Activated CD4-positive, alpha-beta T cell treated with anti-CD3 and anti-CD28 coated beads, Interleukin-2, amount 10 ng/mL, durations not matched to agents 24 days and 14 days (primary cell): ENCODE measurements around the gene GALNT12. TPM values are rescaled to one million over a fixed set of nuclear protein-coding genes. Genes with fewer than 3 reads are reported as not detected.

Experiments
- DNase-seq: peaks from one replicate; pipeline ENCODE4 v3.0.0; 2022
- H3K27ac Mint-ChIP-seq: one replicate; pipeline ENCODE4 v1.8.0; 2022; ENCODE audit warnings: mild to moderate bottlenecking, mixed read lengths
- H3K27me3 Mint-ChIP-seq: one replicate; pipeline ENCODE4 v1.8.0; 2022; ENCODE audit warnings: mixed read lengths
- H3K36me3 Mint-ChIP-seq: one replicate; pipeline ENCODE4 v1.8.0; 2022; ENCODE audit warnings: low read depth, mild to moderate bottlenecking, mixed read lengths
- H3K4me1 Mint-ChIP-seq: one replicate; pipeline ENCODE4 v1.8.0; 2021; ENCODE audit warnings: mixed read lengths
- H3K4me3 Mint-ChIP-seq: one replicate; pipeline ENCODE4 v1.8.0; 2022; ENCODE audit warnings: mild to moderate bottlenecking, moderate library complexity, mixed read lengths
- H3K9me3 Mint-ChIP-seq: one replicate; pipeline ENCODE4 v1.8.0; 2021; ENCODE audit warnings: mixed read lengths
- intact Hi-C: fragments of 100-400 bp; cut with micrococcal nuclease; formaldehyde crosslinking; loops from one replicate; pipeline ENCODE4 v1.15.1; 2023
- total RNA-seq: library from RNA; stranded (reverse); gene quantifications from 2 replicates; pipeline ENCODE4 v1.2.3, GENCODE V29; 2022

The GALNT12 gene
- total RNA-seq, 1 donor from 2014 or later: 2.8 TPM

DNA sequence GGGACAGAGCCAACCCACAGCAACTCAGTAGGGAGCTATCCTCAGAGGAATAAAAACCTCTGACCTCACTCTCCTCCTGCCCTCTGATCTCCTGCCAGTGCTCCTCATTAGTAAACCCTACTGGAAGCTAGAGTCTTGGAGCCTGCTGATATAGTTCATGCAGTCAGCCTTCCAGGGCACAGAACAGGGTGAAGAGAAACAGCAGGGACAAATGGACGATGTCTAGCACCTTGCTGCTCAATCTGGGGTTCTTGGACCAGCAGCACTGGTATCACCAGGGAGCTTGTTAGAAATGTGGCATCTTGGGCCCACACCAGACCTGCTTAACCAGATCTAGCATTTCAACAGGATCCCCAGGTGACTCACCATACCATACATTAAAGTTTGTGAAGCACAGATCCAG, 5.5 kb upstream of the GALNT12 start:
- H3K9me3 Mint-ChIP-seq: peaks cover 18% of the 10 kb centered on the region
- H3K4me1 Mint-ChIP-seq: peaks cover 5% of the 10 kb centered on the region
- H3K27me3 Mint-ChIP-seq: peaks cover 45% of the 10 kb centered on the region
- no peak for DNase-seq
- H3K27ac Mint-ChIP-seq: no peak overlapping the region
- H3K36me3 Mint-ChIP-seq: peaks cover 3% of the 10 kb centered on the region
- intact Hi-C loops: no loop called here
- H3K4me3 Mint-ChIP-seq: no peak overlapping the region

DNA sequence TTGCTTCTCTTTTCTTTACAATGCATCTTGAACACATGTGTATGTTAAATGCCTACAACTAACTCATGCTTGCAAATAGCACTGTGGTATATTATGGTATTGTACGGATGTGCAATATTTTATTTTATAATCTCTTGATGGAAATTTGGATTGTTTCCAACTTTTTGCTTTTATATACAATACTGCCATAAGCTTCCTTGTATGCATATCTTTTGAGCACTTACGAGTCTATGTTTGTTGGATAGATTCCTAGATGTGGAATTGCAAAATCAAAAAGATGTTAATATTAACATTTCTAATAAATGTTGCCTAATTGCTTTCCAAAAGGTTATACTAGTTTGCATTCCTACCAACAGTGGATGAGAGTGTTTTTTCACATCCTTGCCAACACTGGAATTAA, 3.4 kb upstream of the GALNT12 start:
- Mint-ChIP-seq H3K4me3 (no peak overlapping the region), H3K4me1 (peaks cover 14% of the 10 kb centered on the region), H3K36me3 (no peaks in the 10 kb centered on the region), H3K9me3 (peaks cover under 1% of the 10 kb centered on the region), H3K27me3 (peaks cover 43% of the 10 kb centered on the region), H3K27ac (no peak overlapping the region)
- intact Hi-C loops: no loop called here
- DNase-seq: no peak

- no peaks in the 10 kb centered on the region for H3K9me3 Mint-ChIP-seq
- H3K36me3 Mint-ChIP-seq: no peaks in the 10 kb centered on the region
- H3K27me3 Mint-ChIP-seq: peaks cover 51% of the 10 kb centered on the region
- no peak overlapping the region for H3K4me3 Mint-ChIP-seq
- intact Hi-C loops: loop anchor here (2.0 kb wide), 1 partner anchor 193 kb away; no protein-coding TSS in a partner anchor
- no peak overlapping the region for H3K27ac Mint-ChIP-seq
- no peak for DNase-seq
- peaks cover 20% of the 10 kb centered on the region for H3K4me1 Mint-ChIP-seq
These were observed 1.8 kb upstream of the GALNT12 start for GRCh38 chr9:98805506-98806272.

DNA sequence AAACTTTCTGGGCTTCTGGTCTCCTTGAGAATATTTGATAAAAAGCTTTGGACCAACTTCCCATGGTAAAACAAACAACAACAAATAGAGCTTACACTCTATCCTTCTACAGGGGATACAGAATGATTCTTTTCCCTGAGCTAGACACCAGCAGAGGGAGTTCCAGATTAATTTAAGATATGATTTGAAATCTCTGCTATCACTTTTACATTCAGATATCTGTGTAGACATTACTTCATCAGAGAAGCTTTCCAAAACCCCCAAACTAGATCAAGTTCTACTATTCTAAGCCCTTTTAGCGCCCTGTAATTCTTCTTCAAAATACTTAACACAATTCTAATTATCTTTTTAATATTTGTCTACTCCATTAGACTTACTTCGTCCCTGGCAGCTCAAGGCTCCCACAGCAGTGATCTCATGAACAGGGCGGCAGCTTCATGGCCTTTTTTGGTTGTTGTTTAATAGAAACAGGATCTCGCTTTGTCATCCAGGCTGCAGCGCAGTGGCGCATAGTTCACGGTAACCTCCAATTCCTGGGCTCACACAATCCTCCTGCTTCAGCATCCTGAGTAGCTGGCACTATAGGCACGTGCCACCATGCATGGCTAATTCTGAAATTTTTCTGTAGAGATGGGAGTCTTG, 955 bp upstream of the GALNT12 start:
- H3K36me3 Mint-ChIP-seq: no peaks in the 10 kb centered on the region
- H3K9me3 Mint-ChIP-seq: peaks cover 3% of the 10 kb centered on the region
- no peak overlapping the region for H3K27ac Mint-ChIP-seq
- peaks cover 24% of the 10 kb centered on the region for H3K4me1 Mint-ChIP-seq
- H3K27me3 Mint-ChIP-seq: peaks cover 51% of the 10 kb centered on the region
- intact Hi-C loops: loop anchor here (2.0 kb wide), 1 partner anchor 192 kb away; no protein-coding TSS in a partner anchor
- no peak for DNase-seq
- no peak overlapping the region for H3K4me3 Mint-ChIP-seq

- H3K9me3 Mint-ChIP-seq: peaks cover 3% of the 10 kb centered on the region
- H3K27ac Mint-ChIP-seq: peak overlapping the region; percentile 43
- peaks cover 24% of the 10 kb centered on the region for H3K4me1 Mint-ChIP-seq
- H3K27me3 Mint-ChIP-seq: peaks cover 46% of the 10 kb centered on the region
- H3K36me3 Mint-ChIP-seq: peaks cover under 1% of the 10 kb centered on the region
- H3K4me3 Mint-ChIP-seq: peak overlapping the region; percentile 84
- intact Hi-C loops: loop anchor here (2.0 kb wide), 1 partner anchor 191 kb away; no protein-coding TSS in a partner anchor
- peak; percentile 81 for DNase-seq
These were observed 335 bp downstream of the GALNT12 start for GRCh38 chr9:98807814-98808195.

DNA sequence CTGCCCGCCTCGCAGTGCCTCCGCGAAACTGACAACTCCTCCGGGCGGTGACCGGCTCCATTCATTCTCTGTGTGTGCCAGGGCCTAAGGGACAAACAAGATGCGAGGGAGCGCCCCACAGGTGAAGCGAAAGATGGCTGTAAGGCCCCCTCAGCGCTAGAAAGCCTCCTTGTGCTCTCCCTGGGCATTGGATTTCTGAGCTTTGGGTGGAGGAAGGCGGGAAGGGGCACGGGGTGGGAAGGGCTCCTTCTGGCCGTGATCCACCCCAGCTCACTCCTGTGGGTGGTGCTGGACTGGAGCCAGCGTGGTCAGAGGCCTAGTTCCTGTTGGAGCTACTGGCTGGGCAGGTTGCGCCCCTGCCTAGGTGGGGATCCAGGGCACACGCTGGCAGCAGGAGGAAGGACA, 943 bp downstream of the GALNT12 start:
- peaks cover 3% of the 10 kb centered on the region for H3K36me3 Mint-ChIP-seq
- intact Hi-C loops: no loop called here
- H3K27ac Mint-ChIP-seq: no peak overlapping the region
- H3K4me1 Mint-ChIP-seq: peaks cover 24% of the 10 kb centered on the region
- peak overlapping the region; percentile 84 for H3K4me3 Mint-ChIP-seq
- DNase-seq: peak; percentile 61
- H3K9me3 Mint-ChIP-seq: peaks cover 3% of the 10 kb centered on the region
- peaks cover 44% of the 10 kb centered on the region for H3K27me3 Mint-ChIP-seq

GRCh38 chr9:98808875-98809274, 1.4 kb downstream of the GALNT12 start:
- H3K9me3 Mint-ChIP-seq: peaks cover 3% of the 10 kb centered on the region
- H3K27me3 Mint-ChIP-seq: peaks cover 43% of the 10 kb centered on the region
- H3K4me3 Mint-ChIP-seq: peak overlapping the region; percentile 84
- DNase-seq: no peak
- intact Hi-C loops: no loop called here
- H3K27ac Mint-ChIP-seq: no peak overlapping the region
- H3K4me1 Mint-ChIP-seq: peaks cover 24% of the 10 kb centered on the region
- peaks cover 3% of the 10 kb centered on the region for H3K36me3 Mint-ChIP-seq

- Mint-ChIP-seq H3K36me3 (peaks cover 3% of the 10 kb centered on the region), H3K4me1 (peaks cover 24% of the 10 kb centered on the region), H3K27ac (no peak overlapping the region), H3K4me3 (peak overlapping the region; percentile 61), H3K9me3 (peaks cover 3% of the 10 kb centered on the region), H3K27me3 (peaks cover 39% of the 10 kb centered on the region)
- no peak for DNase-seq
- intact Hi-C loops: no loop called here
These were observed 2.0 kb downstream of the GALNT12 start for GRCh38 chr9:98809311-98810101.

DNA sequence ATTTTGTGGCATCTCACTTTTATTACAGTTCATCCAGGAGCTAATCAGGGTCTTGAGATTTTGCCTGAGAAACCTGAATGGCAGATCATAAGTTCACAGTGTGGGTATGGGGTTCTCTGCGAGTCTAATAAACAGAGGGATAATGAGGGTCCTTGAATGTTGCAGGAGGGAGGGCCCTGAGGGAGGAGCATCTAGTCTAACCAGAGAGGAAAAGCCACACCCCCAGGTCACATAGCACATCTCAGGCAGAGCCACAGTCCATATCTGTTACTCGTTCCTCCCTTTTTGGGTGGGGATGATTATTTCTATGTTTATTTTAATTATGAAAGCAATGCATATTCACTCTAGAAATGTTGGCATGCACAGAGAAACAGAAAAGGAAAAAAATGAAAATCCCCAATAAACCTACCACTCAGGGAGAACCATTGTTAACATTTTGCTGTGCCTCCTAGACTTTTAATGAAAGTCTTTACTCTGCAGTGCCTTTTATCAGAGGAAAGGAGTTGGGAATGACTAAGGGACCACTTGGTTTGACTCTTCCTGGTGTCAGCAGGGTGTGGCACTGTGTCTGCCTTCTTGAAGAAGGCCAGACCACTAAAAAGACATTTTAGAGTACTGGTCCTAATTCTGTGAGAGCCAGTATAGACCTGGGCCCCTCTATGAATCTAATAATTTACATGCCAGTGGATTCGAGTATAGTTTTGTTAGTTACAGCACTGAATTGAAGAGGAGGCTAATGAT, 2.8 kb downstream of the GALNT12 start:
- no peak overlapping the region for H3K4me3 Mint-ChIP-seq
- peaks cover 24% of the 10 kb centered on the region for H3K4me1 Mint-ChIP-seq
- H3K27me3 Mint-ChIP-seq: peaks cover 32% of the 10 kb centered on the region
- H3K9me3 Mint-ChIP-seq: peaks cover 3% of the 10 kb centered on the region
- no peak for DNase-seq
- H3K36me3 Mint-ChIP-seq: peaks cover 3% of the 10 kb centered on the region
- no peak overlapping the region for H3K27ac Mint-ChIP-seq
- intact Hi-C loops: no loop called here

- DNase-seq: no peak
- Mint-ChIP-seq H3K4me3 (no peak overlapping the region), H3K27ac (no peak overlapping the region), H3K36me3 (peaks cover 3% of the 10 kb centered on the region), H3K9me3 (peaks cover 3% of the 10 kb centered on the region), H3K4me1 (peaks cover 24% of the 10 kb centered on the region), H3K27me3 (peaks cover 26% of the 10 kb centered on the region)
- intact Hi-C loops: no loop called here
These were observed 3.7 kb downstream of the GALNT12 start for GRCh38 chr9:98811051-98811650.

DNA sequence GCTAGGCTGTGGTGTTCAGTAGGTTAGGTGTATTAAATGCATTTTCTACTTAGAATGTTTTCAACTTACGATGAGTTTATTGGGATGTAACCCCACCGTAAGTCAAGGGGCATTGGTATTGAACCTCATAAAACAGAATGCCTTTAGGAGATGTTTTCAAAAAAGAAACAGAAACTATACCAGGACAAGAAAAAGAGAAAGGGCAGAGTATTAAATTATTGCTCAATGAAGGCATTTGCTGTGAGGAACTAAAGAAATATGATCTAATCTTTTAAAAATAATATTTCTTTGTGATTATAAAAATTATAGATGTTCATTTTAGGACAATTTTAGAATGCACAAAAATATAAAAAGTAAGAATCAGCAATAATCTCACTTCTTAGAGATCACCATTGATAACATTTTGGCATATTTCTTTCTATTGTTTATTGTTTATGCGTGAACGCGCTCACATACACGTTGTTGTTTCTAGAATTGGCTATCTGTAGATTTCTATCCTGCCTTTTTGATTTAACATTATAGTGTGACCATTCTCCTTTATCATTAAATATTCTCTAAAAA, 8.0 kb downstream of the GALNT12 start:
- H3K36me3 Mint-ChIP-seq: peaks cover 5% of the 10 kb centered on the region
- H3K4me1 Mint-ChIP-seq: peaks cover 4% of the 10 kb centered on the region
- H3K9me3 Mint-ChIP-seq: peaks cover 3% of the 10 kb centered on the region
- no peak for DNase-seq
- peaks cover 1% of the 10 kb centered on the region for H3K27me3 Mint-ChIP-seq
- intact Hi-C loops: no loop called here
- no peak overlapping the region for H3K27ac Mint-ChIP-seq
- H3K4me3 Mint-ChIP-seq: no peak overlapping the region

- Mint-ChIP-seq H3K27ac (no peak overlapping the region), H3K4me3 (no peak overlapping the region), H3K9me3 (no peaks in the 10 kb centered on the region), H3K36me3 (peaks cover 2% of the 10 kb centered on the region), H3K4me1 (no peaks in the 10 kb centered on the region), H3K27me3 (no peaks in the 10 kb centered on the region)
- intact Hi-C loops: no loop called here
- no peak for DNase-seq
These were observed 11.3 kb downstream of the GALNT12 start for GRCh38 chr9:98818764-98819163.

DNA sequence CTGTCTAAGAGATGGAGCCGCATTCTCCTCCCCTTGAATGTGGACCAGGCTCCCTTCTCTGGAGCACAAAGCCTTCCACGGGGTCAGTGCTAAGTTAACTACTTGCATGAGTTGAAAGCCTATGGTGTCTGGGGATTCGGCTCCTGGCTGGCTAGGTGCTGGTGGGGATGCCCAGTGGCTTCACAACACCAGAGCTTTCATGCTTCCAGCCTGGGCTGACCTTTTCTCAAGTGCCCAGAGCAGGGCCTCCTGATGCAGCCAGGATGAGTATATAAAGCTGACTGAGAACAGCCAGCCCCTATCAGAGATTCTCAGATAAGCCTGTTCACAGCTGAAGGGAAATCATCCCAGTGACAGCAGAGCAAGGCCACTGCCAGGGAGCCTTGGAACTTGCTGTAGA, 11.8 kb downstream of the GALNT12 start:
- Mint-ChIP-seq H3K27ac (no peak overlapping the region), H3K4me3 (no peak overlapping the region), H3K27me3 (no peaks in the 10 kb centered on the region), H3K9me3 (no peaks in the 10 kb centered on the region), H3K36me3 (peaks cover 2% of the 10 kb centered on the region), H3K4me1 (no peaks in the 10 kb centered on the region)
- intact Hi-C loops: no loop called here
- DNase-seq: no peak
